CD4-positive, alpha-beta T cell treated with Interleukin-15 for 1 hour (primary cell): ENCODE results near the gene RPLP2.
A peak's percentile ranks its signal among the peaks of the same experiment; 100 is the strongest.

Source experiments
- DNase-seq: peaks from one replicate; pipeline ENCODE4 v3.0.0-alpha.2; 2020

Gene RPLP2

DNA sequence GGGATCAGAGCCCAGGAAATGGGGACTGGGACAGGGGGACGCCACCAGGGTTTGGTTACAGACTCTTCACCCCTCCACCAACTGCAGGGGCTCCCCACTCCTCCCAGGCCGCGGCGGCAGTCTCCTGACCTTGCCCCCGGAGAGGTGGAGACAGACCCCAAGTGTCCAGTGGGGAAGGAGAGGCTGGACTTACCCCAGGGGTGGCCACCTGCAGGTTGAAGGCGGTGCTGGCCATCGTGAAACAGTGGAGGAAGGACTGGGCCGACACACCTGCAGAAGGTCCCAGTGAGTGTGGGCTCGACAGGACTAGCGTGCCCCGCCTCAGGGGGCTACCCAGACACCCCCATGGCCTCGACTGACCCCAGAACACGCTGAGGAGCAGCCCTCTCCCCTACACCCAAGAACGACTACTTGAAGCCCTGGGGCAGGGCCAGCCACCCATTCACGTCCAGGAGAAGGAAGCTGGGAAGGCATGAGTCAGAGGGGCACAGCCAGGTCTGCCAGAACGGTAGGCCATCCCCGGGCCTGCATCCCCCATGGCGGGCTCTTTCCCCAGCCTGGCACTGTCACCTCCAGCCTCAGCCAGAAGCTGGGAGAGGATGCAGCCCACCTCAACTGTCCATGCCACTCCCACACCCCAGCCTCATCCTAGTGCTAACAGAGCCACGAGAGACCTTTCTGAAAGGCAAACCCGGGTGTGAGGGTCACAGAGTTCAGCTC lies 34.7 kb upstream of the RPLP2 start:
- no peak for DNase-seq

GRCh38 chr11:776263-776560 lies 33.6 kb upstream of the RPLP2 start:
- DNase-seq: no peak

DNA sequence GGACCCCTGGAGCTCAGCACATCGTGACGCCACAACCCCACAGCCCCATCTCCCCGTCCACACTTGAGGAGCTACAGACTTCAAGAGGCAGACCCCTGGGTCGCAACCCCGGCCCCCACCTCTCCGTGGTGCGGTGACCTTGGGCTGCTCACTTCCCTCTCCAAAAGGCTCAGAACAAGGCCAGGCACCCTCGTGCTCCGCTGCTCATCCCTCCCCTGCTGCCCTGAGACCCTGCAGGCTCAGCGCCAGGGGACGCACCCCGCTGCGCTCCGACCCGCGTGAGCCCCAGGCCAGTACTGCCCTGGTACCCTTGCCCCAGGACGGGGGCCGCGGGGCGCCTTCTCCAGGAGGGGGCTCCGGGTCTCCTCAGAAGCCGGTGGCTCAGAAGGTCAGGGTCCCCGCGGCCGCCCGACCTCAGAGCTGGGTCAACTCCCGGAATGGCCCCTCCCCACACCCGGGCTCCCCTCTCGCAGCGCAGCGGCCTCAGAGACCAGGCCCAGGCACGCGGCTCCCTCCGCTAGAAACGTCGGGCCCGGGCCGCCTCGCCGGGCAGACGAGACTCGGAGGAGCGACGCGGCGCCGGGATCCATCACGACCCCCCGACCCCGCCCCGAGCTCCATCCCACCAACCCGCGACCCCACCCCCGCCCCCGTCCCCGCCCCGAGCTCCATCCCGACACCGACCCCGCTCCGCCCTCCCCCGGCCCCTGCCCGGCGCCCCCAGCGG lies 33.0 kb upstream of the RPLP2 start:
- DNase-seq: no peak

GRCh38 chr11:777288-778255 lies 32.2 kb upstream of the RPLP2 start, which contains the start of gene GATD1:
Gene GATD1, minus strand, starts transcription at chr11:777487. Its CDS starts 25 bp downstream, at chr11:777462.
- peak; percentile 91 for DNase-seq

- DNase-seq: no peak
Observed at GRCh38 chr11:778976-779954, 30.5 kb upstream of the RPLP2 start.

GRCh38 chr11:779955-780532 lies 29.7 kb upstream of the RPLP2 start:
- DNase-seq: no peak

DNA sequence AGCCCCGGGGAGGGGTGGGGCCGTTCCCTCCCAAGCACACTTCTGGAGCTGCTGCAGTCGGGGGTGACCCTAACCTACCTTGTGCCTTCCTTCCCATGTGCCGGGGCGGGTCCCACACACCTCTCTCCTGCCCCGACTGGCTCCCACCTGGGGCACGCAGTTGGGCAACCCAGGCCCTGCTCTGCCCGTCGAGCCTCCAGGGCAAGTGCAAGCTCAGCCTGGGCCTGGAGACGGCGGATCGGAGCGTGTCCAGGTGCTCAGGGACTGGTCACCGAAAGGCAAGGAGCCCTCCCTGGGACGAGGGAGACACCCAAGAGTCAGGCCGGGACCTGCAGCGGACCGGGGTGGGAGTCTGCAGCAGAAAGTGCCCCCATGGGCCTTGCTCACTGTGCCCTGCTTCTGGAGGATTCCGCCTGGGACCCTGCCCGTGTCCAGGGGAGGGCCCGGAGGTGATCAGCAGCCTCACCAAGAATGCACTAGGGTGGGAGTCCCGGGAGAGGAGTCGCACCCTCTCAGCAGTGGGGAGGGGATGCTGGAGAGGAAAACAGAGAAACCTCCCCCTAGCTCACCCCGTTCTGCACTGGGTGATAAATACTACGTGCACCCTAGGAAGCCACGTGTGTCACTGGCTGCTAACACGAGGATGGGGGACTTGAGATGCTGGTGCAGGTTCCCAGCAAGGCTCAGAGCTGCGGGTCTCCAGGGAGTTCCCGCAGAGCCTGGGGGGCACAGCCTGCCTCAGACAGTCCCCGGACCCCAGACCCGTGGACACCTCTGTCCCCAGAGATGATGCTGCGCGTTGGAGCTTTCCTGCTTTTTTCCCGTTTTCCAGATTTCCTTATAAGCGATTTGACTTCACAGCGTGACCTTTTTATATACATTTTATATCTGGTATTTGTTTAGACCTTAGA lies 27.2 kb upstream of the RPLP2 start:
- DNase-seq: no peak

GRCh38 chr11:783581-784015 lies 26.2 kb upstream of the RPLP2 start:
- no peak for DNase-seq

GRCh38 chr11:786235-787083 lies 23.3 kb upstream of the RPLP2 start:
- no peak for DNase-seq

DNA sequence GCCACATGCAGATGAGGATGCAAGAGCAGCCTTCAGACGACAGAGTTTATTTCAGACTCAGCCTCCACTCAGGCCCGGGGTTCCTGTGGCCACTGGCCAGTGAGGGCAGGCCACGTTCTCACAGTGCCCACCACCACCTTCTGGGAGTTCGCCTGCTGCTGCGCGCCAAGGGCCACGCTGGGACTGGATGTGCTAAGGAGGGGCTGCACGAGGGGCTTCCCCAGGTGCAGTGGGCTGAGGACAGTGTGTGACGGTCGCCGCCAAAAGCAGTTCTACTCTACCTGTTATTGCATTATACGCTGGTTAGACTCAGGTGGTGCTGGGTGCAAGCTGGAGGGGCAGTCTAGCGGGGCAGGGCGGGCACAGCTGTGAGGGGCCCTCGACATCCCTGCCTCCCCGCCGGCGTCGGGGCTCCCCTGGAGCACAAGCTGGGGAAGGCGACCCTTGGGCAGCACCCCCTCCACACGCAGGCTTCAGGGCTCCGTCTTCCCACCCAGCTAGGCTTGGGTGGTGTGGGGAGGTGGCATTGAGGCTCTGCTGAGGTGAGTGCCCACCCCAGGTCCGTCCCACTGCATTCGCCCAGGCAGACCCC lies 22.6 kb upstream of the RPLP2 start:
- no peak for DNase-seq

DNA sequence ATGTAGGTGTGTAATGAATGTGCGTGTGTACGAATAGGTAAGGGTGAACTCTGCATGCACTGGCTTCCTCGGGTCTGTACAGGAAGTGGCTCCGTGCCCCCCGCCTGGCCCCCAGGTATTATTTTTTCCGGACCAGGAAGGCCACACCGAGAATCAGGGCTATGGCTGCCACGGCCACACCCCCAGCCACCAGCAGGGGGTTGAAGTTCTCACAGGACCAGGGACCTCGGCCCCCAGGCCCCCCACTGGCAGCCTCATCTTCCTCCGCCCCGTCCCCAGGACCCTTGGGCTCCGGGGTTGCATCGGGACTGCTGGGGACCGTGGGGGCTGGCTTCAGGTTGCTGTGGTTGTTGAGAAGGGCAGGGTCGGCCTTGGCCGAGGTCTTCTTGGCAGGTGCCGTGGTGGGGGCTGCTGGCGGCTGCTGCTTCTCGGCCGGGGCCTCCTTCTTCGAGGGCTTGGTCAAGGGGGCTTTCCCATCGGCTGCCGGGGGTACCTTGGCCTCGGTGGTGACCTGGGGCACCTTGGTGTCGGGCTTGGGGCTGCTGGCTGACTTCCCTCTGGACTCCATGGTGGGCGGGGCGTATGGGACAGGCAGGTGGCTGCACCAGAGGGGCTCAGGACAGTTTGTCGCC lies 21.6 kb upstream of the RPLP2 start:
- no peak for DNase-seq

DNA sequence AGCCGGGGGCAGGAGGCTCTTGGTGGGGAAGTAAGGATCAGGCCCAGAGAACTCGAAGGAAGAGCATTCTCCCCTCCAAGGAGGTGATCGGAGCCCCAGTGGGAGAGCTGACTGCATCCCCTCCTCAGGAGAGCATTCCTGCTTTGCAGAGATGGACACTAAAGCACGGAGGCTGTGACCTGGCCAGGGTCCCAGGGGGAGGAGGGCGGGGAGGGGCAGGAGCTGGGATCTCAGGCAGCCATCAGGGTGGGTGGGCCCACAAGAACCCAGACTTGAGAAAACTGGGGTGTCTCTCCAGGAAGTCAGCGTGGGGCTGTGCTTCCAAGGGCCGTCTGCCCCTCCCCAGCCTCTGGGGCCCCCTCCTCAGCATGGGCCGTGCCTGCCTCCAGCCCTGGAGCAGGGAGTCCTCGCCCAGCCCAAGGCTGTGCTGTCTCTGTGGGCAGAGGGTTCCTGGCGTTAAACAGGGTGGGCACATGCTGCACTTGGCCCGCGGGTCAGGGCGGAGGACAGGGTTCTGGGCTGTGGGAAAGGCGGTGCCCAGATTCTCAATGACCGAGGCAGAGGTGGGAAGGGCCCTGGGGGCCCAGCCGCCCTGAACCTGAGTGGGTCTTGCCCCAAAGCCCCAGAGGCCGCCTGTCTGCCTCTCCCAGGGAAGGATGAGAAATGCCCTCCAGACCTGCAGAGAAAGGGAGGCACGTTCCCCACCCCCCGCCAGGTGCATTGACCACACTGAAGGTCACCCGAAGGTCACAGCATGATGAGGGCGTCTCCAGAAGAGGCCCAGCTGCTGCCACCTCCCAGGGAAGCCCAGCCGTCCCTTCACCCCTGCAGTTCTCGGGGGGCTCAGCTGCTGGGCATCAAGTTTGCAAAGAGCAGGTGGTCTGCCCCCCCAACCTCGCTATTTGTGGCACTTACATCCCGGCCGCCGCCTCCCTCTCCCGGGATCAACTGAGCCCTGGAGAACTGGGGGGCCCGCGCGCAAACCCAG lies 20.5 kb upstream of the RPLP2 start:
- DNase-seq: no peak

- no peak for DNase-seq
Observed at GRCh38 chr11:789943-790342, 19.8 kb upstream of the RPLP2 start, which contains the start of gene CEND1. Gene CEND1, minus strand, starts transcription at chr11:790090. Its CDS starts 1,514 bp downstream, at chr11:788576.

- DNase-seq: no peak
Observed at GRCh38 chr11:790721-791564, 18.8 kb upstream of the RPLP2 start.

DNA sequence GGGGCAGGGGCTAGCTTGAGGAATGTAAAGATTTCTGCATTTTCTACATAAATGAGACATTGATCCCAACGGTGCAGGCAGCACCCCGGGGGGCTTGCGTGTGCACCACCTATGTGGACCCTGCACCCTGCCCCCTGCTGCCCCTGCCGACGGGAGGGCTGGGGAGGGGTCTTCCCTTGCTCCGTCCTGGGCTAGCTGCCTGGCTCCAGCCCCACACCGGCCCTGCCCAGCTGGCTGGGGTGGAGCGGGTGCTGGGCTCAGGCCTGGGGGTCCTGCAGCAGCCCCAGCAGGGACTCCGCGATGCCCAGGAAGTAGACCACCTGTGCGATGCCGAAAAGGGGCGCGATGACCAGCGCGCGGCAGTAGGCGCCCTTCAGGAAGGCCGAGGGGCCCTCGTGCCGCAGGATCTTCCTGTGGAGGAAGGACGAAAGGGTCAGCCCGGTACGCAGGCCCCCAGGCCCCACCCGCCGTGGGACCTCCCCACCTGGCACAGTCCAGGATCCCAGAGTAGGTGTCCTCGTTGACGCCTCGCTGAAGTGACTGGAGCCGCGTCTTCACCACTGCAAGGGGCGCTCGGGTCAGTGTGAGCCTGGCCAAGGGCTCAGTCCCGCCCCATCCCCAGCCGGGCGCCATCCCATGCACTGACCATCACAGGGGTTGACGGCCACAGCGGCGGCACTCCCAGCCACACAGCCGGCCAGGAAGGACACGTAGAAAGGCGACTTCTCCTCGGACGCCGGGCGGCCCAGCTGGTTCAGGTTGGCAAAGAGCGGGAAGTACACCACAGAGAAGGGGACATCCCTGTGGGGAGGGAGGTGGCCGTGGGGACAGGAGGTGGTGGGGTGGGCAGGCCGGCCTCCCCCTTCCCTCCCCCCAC lies 17.9 kb upstream of the RPLP2 start:
- DNase-seq: no peak

DNA sequence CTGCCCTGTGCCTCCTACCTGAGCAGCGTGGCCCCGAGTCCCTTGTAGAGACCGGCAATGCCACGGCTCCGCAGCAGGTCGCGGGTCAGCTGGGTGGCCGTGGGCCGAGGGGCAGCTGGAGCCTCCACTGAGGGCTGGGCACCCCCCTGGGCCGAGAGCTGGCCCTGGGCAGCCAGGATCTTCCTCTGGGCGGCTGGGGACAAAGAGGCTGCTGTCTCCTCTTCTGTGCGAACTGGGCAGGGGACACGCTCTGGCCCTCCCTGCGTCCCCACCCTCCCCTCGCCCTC lies 17.3 kb upstream of the RPLP2 start:
- DNase-seq: no peak
